GM12878 (cell line): ENCODE measurements around the gene NFYB. TPM values are rescaled to one million over a fixed set of nuclear protein-coding genes. Genes with fewer than 3 reads are reported as not detected.
A peak's percentile ranks its signal among the peaks of the same experiment; 100 is the strongest.

Source experiments
- ATAC-seq: fragments of 200-7000 bp; cut with Tn5 transposase; 3 replicates; pipeline ENCODE4 v1.9.1; 2020; ENCODE audit warnings: mild to moderate bottlenecking, moderate library complexity
- BruUV-seq: library from RNA; stranded (reverse); fragments of 400-500 nt; replicated peaks from 2 replicates; lab custom pipeline; 2021; lab: Mats Ljungman, UMichigan
- CTCF ChIA-PET: fragments of 300-600 bp; sonication (Branson Sonifier 250); formaldehyde crosslinking; extraction: SDS; loops from one replicate; lab custom pipeline; 2021; ENCODE audit warnings: inconsistent platforms; lab: Yijun Ruan, JAX
- POLR2A ChIA-PET: fragments of 350-600 bp; formaldehyde crosslinking; extraction: SDS; loops from one replicate; lab custom pipeline; 2021; ENCODE audit warnings: inconsistent platforms; lab: Charles Lee
- RAD21 ChIA-PET: fragments of 300-600 bp; sonication (Branson Sonifier 250); formaldehyde crosslinking; loops from one replicate; lab custom pipeline; 2023; ENCODE audit warnings: antibody characterized with exemption; ENCODE audit not compliant: unreplicated experiment; lab: Charles Lee
- SMC1A ChIA-PET: fragments of 300-600 bp; sonication (Branson Sonifier 250); formaldehyde crosslinking; loops from one replicate; lab custom pipeline; 2023; ENCODE audit not compliant: unreplicated experiment, uncharacterized antibody; lab: Charles Lee
- DNase-seq: peaks from one replicate; pipeline ENCODE4 v3.0.0-alpha.2; 2011; ENCODE audit warnings: low read depth, low spot score
- FAIRE-seq: peaks from 3 replicates; lab custom pipeline; 2011; peaks lifted over from hg19 to GRCh38; lab: Jason Lieb, UNC
- H2AFZ ChIP-seq: 2 replicates; pipeline ENCODE4 v1.6.0; 2011; ENCODE audit warnings: low read depth, low read length, control low read depth; ENCODE audit not compliant: control insufficient read depth
- H3K27ac ChIP-seq: 2 replicates; pipeline ENCODE4 v1.5.1; 2011; ENCODE audit warnings: control low read depth; ENCODE audit not compliant: control insufficient read depth, insufficient read depth
- H3K27me3 ChIP-seq, 2 experiments: replicated peaks in 1 of 2; 2 replicates each; pipeline versions ENCODE4 v1.6.0 to v1.6.1; 2011; ENCODE audit warnings: low read length in 1 of 2; ENCODE audit not compliant: control insufficient read depth in 2 of 2, insufficient read depth in 2 of 2
- H3K36me3 ChIP-seq, 2 experiments: 2 replicates each; pipeline ENCODE4 v1.5.1; 2011; ENCODE audit warnings: low read length in 1 of 2; ENCODE audit not compliant: control insufficient read depth in 2 of 2, insufficient read depth in 2 of 2
- H3K4me1 ChIP-seq: 2 replicates; pipeline ENCODE4 v1.6.1; 2011; ENCODE audit warnings: mild to moderate bottlenecking, low read length, moderate library complexity, mixed read lengths; ENCODE audit not compliant: control insufficient read depth, insufficient read depth
- H3K4me2 ChIP-seq: 2 replicates; pipeline ENCODE4 v1.6.0; 2011; ENCODE audit warnings: control low read depth; ENCODE audit not compliant: control insufficient read depth, insufficient read depth
- H3K4me3 ChIP-seq: fragments of 200-600 bp; sonication (generic); 2 replicates; pipeline ENCODE4 v1.5.1; 2016
- H3K79me2 ChIP-seq: 2 replicates; pipeline ENCODE4 v1.6.0; 2011; ENCODE audit warnings: low read length; ENCODE audit not compliant: control insufficient read depth, insufficient read depth
- H3K9ac ChIP-seq: 2 replicates; pipeline ENCODE4 v1.8.0; 2011; ENCODE audit warnings: low read length, control low read depth, mixed read lengths; ENCODE audit not compliant: control insufficient read depth, insufficient read depth
- H3K9me3 ChIP-seq: replicated peaks from 3 replicates; pipeline ENCODE4 v1.5.1; 2011; ENCODE audit warnings: mild to moderate bottlenecking, low read length; ENCODE audit not compliant: control insufficient read depth, insufficient read depth
- H4K20me1 ChIP-seq: 2 replicates; pipeline ENCODE4 v1.6.0; 2011; ENCODE audit not compliant: control insufficient read depth, insufficient read depth
- BCL11A ChIP-seq: IDR thresholded peaks from 2 replicates; pipeline ENCODE4 v1.6.1; 2011; ENCODE audit warnings: low read depth, low read length
- BRCA1 ChIP-seq: IDR thresholded peaks from 2 replicates; pipeline ENCODE4 v1.6.1; 2011; ENCODE audit warnings: low read depth, low read length, improper control_type of control experiment
- CREB1 ChIP-seq: IDR thresholded peaks from 2 replicates; pipeline ENCODE4 v1.6.1; 2012; ENCODE audit warnings: low read depth, mild to moderate bottlenecking, inconsistent platforms
- E2F4 ChIP-seq: IDR thresholded peaks from 2 replicates; pipeline ENCODE4 v1.6.1; 2012; ENCODE audit warnings: low read depth, low read length, improper control_type of control experiment
- HCFC1 ChIP-seq: fragments of 150-350 bp; IDR thresholded peaks from 2 replicates; pipeline ENCODE4 v1.6.1; 2014; ENCODE audit warnings: low read length
- IKZF2 ChIP-seq, 2 experiments: fragments of 450-650 bp; IDR thresholded peaks; 2 replicates each; pipeline ENCODE4 v1.6.1; 2017; ENCODE audit warnings: mild to moderate bottlenecking in 2 of 2, moderate library complexity in 2 of 2
- MTA2 ChIP-seq: fragments of 450-650 bp; IDR thresholded peaks from 2 replicates; pipeline ENCODE4 v1.6.1; 2016; ENCODE audit warnings: low read depth, mild to moderate bottlenecking, moderate library complexity
- MYB ChIP-seq: fragments of 150-350 bp; IDR thresholded peaks from 2 replicates; pipeline ENCODE4 v1.6.1; 2014; ENCODE audit warnings: mild to moderate bottlenecking, low read depth, low read length, borderline replicate concordance
- NFYA ChIP-seq: IDR thresholded peaks from 2 replicates; pipeline ENCODE4 v1.6.1; 2011; ENCODE audit warnings: low read depth, mild to moderate bottlenecking, low read length, improper control_type of control experiment, borderline replicate concordance
- NFYB ChIP-seq: IDR thresholded peaks from 2 replicates; pipeline ENCODE4 v1.6.1; 2011; ENCODE audit warnings: low read depth, mild to moderate bottlenecking, low read length, improper control_type of control experiment, moderate library complexity; ENCODE audit not compliant: insufficient read depth
- NR2C1 ChIP-seq: fragments of 450-650 bp; IDR thresholded peaks from 2 replicates; pipeline ENCODE4 v1.6.1; 2017; ENCODE audit warnings: antibody characterized with exemption, mild to moderate bottlenecking, moderate library complexity
- NR2C2 ChIP-seq: IDR thresholded peaks from 2 replicates; pipeline ENCODE4 v1.6.1; 2011; ENCODE audit warnings: borderline replicate concordance, low read depth; ENCODE audit not compliant: control insufficient read depth, insufficient read length
- NRF1 ChIP-seq: conservative IDR thresholded peaks from 2 replicates; pipeline ENCODE4 v1.6.1; 2011; ENCODE audit warnings: mild to moderate bottlenecking, low read depth, low read length, improper control_type of control experiment
- POLR2AphosphoS5 ChIP-seq: IDR thresholded peaks from 2 replicates; pipeline ENCODE4 v1.6.1; 2011; ENCODE audit warnings: mild to moderate bottlenecking, low read length, inconsistent platforms
- RAD21 ChIP-seq: IDR thresholded peaks from 2 replicates; pipeline ENCODE4 v1.6.1; 2011; ENCODE audit warnings: mild to moderate bottlenecking, low read depth, low read length, moderate library complexity; ENCODE audit not compliant: insufficient read depth
- RB1 ChIP-seq: fragments of 450-650 bp; formaldehyde crosslinking; IDR thresholded peaks from 2 replicates; pipeline ENCODE4 v1.6.1; 2017; ENCODE audit warnings: mild to moderate bottlenecking, borderline replicate concordance
- RUNX3 ChIP-seq: IDR thresholded peaks from 2 replicates; pipeline ENCODE4 v1.6.1; 2012; ENCODE audit warnings: low read length, inconsistent platforms
- SIN3A ChIP-seq: IDR thresholded peaks from 2 replicates; pipeline ENCODE4 v1.6.1; 2012; ENCODE audit warnings: low read depth, low read length, improper control_type of control experiment
- SPI1 ChIP-seq: IDR thresholded peaks from 2 replicates; pipeline ENCODE4 v1.6.1; 2011; ENCODE audit warnings: low read depth, mild to moderate bottlenecking, low read length, moderate library complexity, borderline replicate concordance; ENCODE audit not compliant: insufficient read depth
- STAT3 ChIP-seq: IDR thresholded peaks from 2 replicates; pipeline ENCODE4 v1.6.1; 2011; ENCODE audit warnings: low read depth, low read length, improper control_type of control experiment
- WRNIP1 ChIP-seq: IDR thresholded peaks from 2 replicates; pipeline ENCODE4 v1.6.1; 2011; ENCODE audit warnings: low read depth, low read length, improper control_type of control experiment, borderline replicate concordance
- ZZZ3 ChIP-seq: IDR thresholded peaks from 2 replicates; pipeline ENCODE4 v1.6.1; 2011; ENCODE audit warnings: low read depth; ENCODE audit not compliant: control insufficient read depth, insufficient read length
- WGBS: methylation state at CpG from one replicate; pipeline ENCODE4 v1.1.6; 2016; ENCODE audit warnings: low lambda C conversion rate; ENCODE audit not compliant: insufficient replicate concordance, insufficient coverage; ENCODE audit errors: missing lambda C conversion rate; 5-methylcytosine and 5-hydroxymethylcytosine counted together
- in situ Hi-C: fragments of 300-500 bp; cut with MboI; formaldehyde crosslinking; loops from 9 replicates; pipeline ENCODE4 v1.14.3; 2018; ENCODE audit warnings: mixed read lengths
- intact Hi-C: fragments of 100-400 bp; cut with micrococcal nuclease; formaldehyde crosslinking; loops from one replicate; pipeline ENCODE4 v1.14.2; 2022; ENCODE audit not compliant: unreplicated experiment
- polyA plus RNA-seq, 11 experiments: library from polyadenylated mRNA; depleted of rRNA in 4 of 11; unstranded in 6 of 11; stranded (reverse) in 5 of 11; fragments of >200 nt; fragmentation: Nextera tagmentation in 4 of 11; fragmentation: Illumina TruSeq in 1 of 11; extraction: Ambion mirVana in 4 of 11; extraction: Trizol in 1 of 11; gene quantifications; 1 replicate in 1 of 11; 2 replicates in 10 of 11; pipeline versions ENCODE4 v1.2.1 to v1.2.3, GENCODE V29; 2011 to 2016; ENCODE audit warnings: inconsistent platforms in 2 of 11, missing spikeins in 2 of 11, low read depth in 1 of 11
- total RNA-seq, 4 experiments: library from RNA; depleted of rRNA in 3 of 4; stranded (reverse); fragments of >200 nt in 3 of 4; fragmentation: Illumina TruSeq in 1 of 4; extraction: Trizol in 1 of 4; gene quantifications; 2 replicates each; pipeline versions ENCODE4 v1.2.1 to v1.2.3, GENCODE V29; 2013 to 2021
- TF ChIP-seq, protein P1 (sequence below): IDR thresholded peaks from 2 replicates; pipeline ENCODE4 v1.6.1; 2011; ENCODE audit warnings: low read depth, low read length, improper control_type of control experiment, borderline replicate concordance

NFYB gene
- total and polyA plus RNA-seq, 10 of the 15 experiments (the other 5 are each of a cell fraction or from before 2014, with no cell fraction given): 13.8 to 42.3 (median 28.2) TPM

- no peak overlapping the region for H3K4me3 ChIP-seq
- no peak overlapping the region for H3K27ac ChIP-seq
- BruUV-seq: no TSS peak
- no peaks in the 10 kb centered on the region; a peak in 1 of 4 replicates for H3K27me3 ChIP-seq
- intact Hi-C loops (no loop called here), in situ Hi-C loops (no loop called here)
- H3K9ac ChIP-seq: no peak overlapping the region
- no peaks in the 10 kb centered on the region for H3K4me1 ChIP-seq
- ChIA-PET RAD21 (no interaction called here), SMC1A (no interaction called here), CTCF (interaction anchor here (0.7 kb wide), 1 partner anchor 13 kb away, joined by 3 read pairs; no protein-coding TSS in a partner anchor), POLR2A (interaction anchor here (0.7 kb wide), 1 partner anchor 167 kb away, joined by 6 read pairs; no protein-coding TSS in a partner anchor)
- H2AFZ ChIP-seq: no peak overlapping the region
- no peaks in the 10 kb centered on the region for H3K9me3 ChIP-seq
- H4K20me1 ChIP-seq: no peaks in the 10 kb centered on the region
- FAIRE-seq: no peak
- no peak for DNase-seq
- peak; percentile 58 for ATAC-seq
- 40% methylated on average over 10 of the region's 10 CpGs for WGBS
- no peak overlapping the region for H3K4me2 ChIP-seq
- H3K36me3 ChIP-seq: no peaks in the 10 kb centered on the region
- H3K79me2 ChIP-seq: no peaks in the 10 kb centered on the region
- TF ChIP-seq RAD21 (no peak), RUNX3 (peak; percentile 49), WRNIP1 (no peak), NR2C2 (no peak), NR2C1 (no peak), NRF1 (no peak), MTA2 (peak; percentile 24; the same call in 1 of the 2 replicates), ZZZ3 (no peak), BRCA1 (no peak), NFYB (peak; percentile 39; the same call in 1 of the 2 replicates), E2F4 (no peak), STAT3 (no peak), IKZF2 (IDR thresholded peaks at IDR 0.05) (peak; percentile 36 to 44; a peak in 1 of 4 replicates), BCL11A (peak; percentile 23; the same call in 1 of the 2 replicates), MYB (no peak), CREB1 (no peak), RB1 (no peak), SIN3A (no peak), HCFC1 (no peak), POLR2AphosphoS5 (no peak), NFYA (no peak), SPI1 (peak; percentile 85)
- TF ChIP-seq, protein P1, sequence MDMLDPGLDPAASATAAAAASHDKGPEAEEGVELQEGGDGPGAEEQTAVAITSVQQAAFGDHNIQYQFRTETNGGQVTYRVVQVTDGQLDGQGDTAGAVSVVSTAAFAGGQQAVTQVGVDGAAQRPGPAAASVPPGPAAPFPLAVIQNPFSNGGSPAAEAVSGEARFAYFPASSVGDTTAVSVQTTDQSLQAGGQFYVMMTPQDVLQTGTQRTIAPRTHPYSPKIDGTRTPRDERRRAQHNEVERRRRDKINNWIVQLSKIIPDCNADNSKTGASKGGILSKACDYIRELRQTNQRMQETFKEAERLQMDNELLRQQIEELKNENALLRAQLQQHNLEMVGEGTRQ: no peak
Measured at GRCh38 chr12:104175726-104176247, 37.8 kb upstream of the NFYB start.
